Endodermal cell (in vitro differentiated cells): ENCODE measurements around the gene SLCO1B1. TPM values are rescaled to one million over a fixed set of nuclear protein-coding genes. Genes with fewer than 3 reads are reported as not detected.

Source experiments
- DNase-seq: peaks from one replicate; pipeline ENCODE4 v3.0.0-alpha.2; 2017
- H3K27ac ChIP-seq: 2 replicates; pipeline ENCODE4 v1.5.1; 2013; ENCODE audit warnings: mild to moderate bottlenecking, low read depth, low read length, moderate library complexity
- H3K27me3 ChIP-seq: 2 replicates; pipeline ENCODE4 v1.6.1; 2013; ENCODE audit warnings: mild to moderate bottlenecking, low read length, moderate library complexity; ENCODE audit not compliant: insufficient read depth, control insufficient read depth, poor library complexity, severe bottlenecking
- H3K36me3 ChIP-seq: 2 replicates; pipeline ENCODE4 v1.7.0; 2013; ENCODE audit warnings: mild to moderate bottlenecking, low read length, moderate library complexity; ENCODE audit not compliant: control insufficient read depth, insufficient read depth
- H3K4me1 ChIP-seq: one replicate; pipeline ENCODE4 v1.7.0; 2013; ENCODE audit warnings: low read length; ENCODE audit not compliant: control insufficient read depth, insufficient read depth
- H3K4me3 ChIP-seq: 2 replicates; pipeline ENCODE4 v1.5.1; 2013; ENCODE audit warnings: mild to moderate bottlenecking, low read length, moderate library complexity
- H3K9ac ChIP-seq: 2 replicates; pipeline ENCODE4 v1.6.1; 2013; ENCODE audit warnings: mild to moderate bottlenecking, low read length, moderate library complexity; ENCODE audit not compliant: poor library complexity, severe bottlenecking; ENCODE audit errors: extremely low read depth
- H3K9me3 ChIP-seq: 2 replicates; pipeline ENCODE4 v1.6.1; 2013; ENCODE audit warnings: mild to moderate bottlenecking, low read length, moderate library complexity; ENCODE audit not compliant: control insufficient read depth
- H3K27ac Mint-ChIP-seq: 2 replicates; pipeline ENCODE4 v1.8.0; 2020; ENCODE audit warnings: mixed read lengths
- H3K27me3 Mint-ChIP-seq: 2 replicates; pipeline ENCODE4 v1.8.0; 2021; ENCODE audit warnings: mild to moderate bottlenecking, mixed read lengths; ENCODE audit not compliant: insufficient read depth
- H3K36me3 Mint-ChIP-seq: 2 replicates; pipeline ENCODE4 v1.8.0; 2020; ENCODE audit warnings: low read depth, mixed read lengths
- H3K4me1 Mint-ChIP-seq: 2 replicates; pipeline ENCODE4 v1.8.0; 2020; ENCODE audit warnings: mixed read lengths
- H3K4me3 Mint-ChIP-seq: 2 replicates; pipeline ENCODE4 v1.8.0; 2020; ENCODE audit warnings: mild to moderate bottlenecking, moderate library complexity, mixed read lengths
- H3K9me3 Mint-ChIP-seq: 2 replicates; pipeline ENCODE4 v1.8.0; 2020; ENCODE audit warnings: mild to moderate bottlenecking, mixed read lengths
- CTCF ChIP-seq: fragments of 200-600 bp; sonication (generic); conservative IDR thresholded peaks from 2 replicates; pipeline ENCODE4 v1.5.0; 2021; ENCODE audit warnings: antibody characterized with exemption, mild to moderate bottlenecking
- WGBS, 2 experiments: methylation state at CpG; one replicate each; pipeline versions ENCODE4 v1.1.5 to v1.1.7; 2013; ENCODE audit warnings: missing lambda C conversion rate in 2 of 2, mixed read lengths in 1 of 2; ENCODE audit not compliant: insufficient coverage in 1 of 2, insufficient read length in 1 of 2; 5-methylcytosine and 5-hydroxymethylcytosine counted together
- total RNA-seq, 2 donors: library from RNA; stranded (reverse); fragmentation: NEBNext Ultra II Directional in 1 of 2; extraction: Animal tissue kit (Norgen Biotek cat#: 25700) in 1 of 2; gene quantifications; 2 replicates in 1 of 2; 3 replicates in 1 of 2; pipeline ENCODE4 v1.2.1, GENCODE V29; 2021

SLCO1B1 gene
- total RNA-seq, 2 donors from 2014 or later, result 1.5 TPM; not detected in 1

GRCh38 chr12:21221778-21222177 is 90.8 kb downstream of the SLCO1B1 start:
- Mint-ChIP-seq H3K4me1 (peaks cover 5% of the 10 kb centered on the region), H3K27ac (no peak overlapping the region), H3K36me3 (peaks cover 2% of the 10 kb centered on the region), H3K9me3 (no peaks in the 10 kb centered on the region), H3K4me3 (no peak overlapping the region), H3K27me3 (no peaks in the 10 kb centered on the region)
- Histone ChIP-seq H3K9ac (no peak overlapping the region), H3K4me1 (no peaks in the 10 kb centered on the region), H3K27ac (no peak overlapping the region), H3K36me3 (no peaks in the 10 kb centered on the region), H3K27me3 (no peaks in the 10 kb centered on the region), H3K4me3 (no peak overlapping the region), H3K9me3 (no peaks in the 10 kb centered on the region)
- DNase-seq, result no peak
- TF ChIP-seq CTCF, result no peak

GRCh38 chr12:21223930-21224329 is 92.9 kb downstream of the SLCO1B1 start:
- Mint-ChIP-seq H3K9me3 (no peaks in the 10 kb centered on the region), H3K36me3 (peaks cover 11% of the 10 kb centered on the region), H3K27me3 (no peaks in the 10 kb centered on the region), H3K4me3 (no peak overlapping the region), H3K4me1 (no peaks in the 10 kb centered on the region), H3K27ac (no peak overlapping the region)
- Histone ChIP-seq H3K27ac (no peak overlapping the region), H3K4me3 (no peak overlapping the region), H3K4me1 (no peaks in the 10 kb centered on the region), H3K27me3 (no peaks in the 10 kb centered on the region), H3K36me3 (no peaks in the 10 kb centered on the region), H3K9me3 (no peaks in the 10 kb centered on the region), H3K9ac (no peak overlapping the region)
- TF ChIP-seq CTCF, result no peak
- no peak for DNase-seq

- H3K4me3 Mint-ChIP-seq, result no peak overlapping the region
- WGBS, 2 experiments, result 94 to 100% methylated on average over 1 to 5 of the region's 5 CpGs
These were observed 103.4 kb downstream of the SLCO1B1 start for GRCh38 chr12:21234395-21234794.

More at GRCh38 chr12:21234395-21234794, 103.4 kb downstream of the SLCO1B1 start:
- H3K36me3 ChIP-seq, result no peaks in the 10 kb centered on the region
- no peak overlapping the region for H3K27ac Mint-ChIP-seq
- TF ChIP-seq CTCF, result no peak
- no peak overlapping the region for H3K9ac ChIP-seq
- DNase-seq, result no peak
- H3K4me3 ChIP-seq, result no peak overlapping the region
- H3K27me3 ChIP-seq, result no peaks in the 10 kb centered on the region
- peaks cover 5% of the 10 kb centered on the region for H3K9me3 ChIP-seq
- no peaks in the 10 kb centered on the region for H3K4me1 ChIP-seq
- H3K9me3 Mint-ChIP-seq, result peaks cover 8% of the 10 kb centered on the region
- H3K4me1 Mint-ChIP-seq, result peaks cover 2% of the 10 kb centered on the region
- no peaks in the 10 kb centered on the region for H3K27me3 Mint-ChIP-seq
- no peak overlapping the region for H3K27ac ChIP-seq
- H3K36me3 Mint-ChIP-seq, result peaks cover 22% of the 10 kb centered on the region
